Measurements from ENCODE around the gene TGFB2. TPM values are rescaled to one million over a fixed set of nuclear protein-coding genes. Genes with fewer than 3 reads are reported as not detected.

Gene TGFB2
- total and polyA plus RNA-seq, 8 donors: 0.35 to 13.6 (median 2.3) TPM; not detected in 1

DNA sequence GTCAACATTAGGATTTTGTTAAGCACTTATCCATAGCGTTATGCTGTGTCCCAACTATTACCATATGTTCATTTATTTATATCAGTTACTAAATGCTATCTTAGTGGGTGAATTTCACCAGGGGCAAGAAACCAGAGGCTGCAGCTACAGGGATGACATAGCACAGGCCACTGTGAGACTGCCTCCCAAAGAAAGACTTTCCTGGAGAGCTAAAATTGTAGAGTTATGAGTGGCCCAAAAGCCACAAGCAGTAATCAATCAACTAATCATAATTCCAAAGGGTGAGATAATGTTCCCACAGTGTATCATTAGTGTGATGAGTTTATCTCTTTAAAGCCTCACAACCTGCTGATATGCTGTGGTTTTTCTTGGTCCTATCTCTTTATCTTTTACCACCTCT lies 3.8 kb upstream of the TGFB2 start:
- Histone ChIP-seq H3K4me1 (peaks cover 8 to 19% (median 18%) of the 10 kb centered on the region in 4 donors), H3K27ac (no peak overlapping the region), H3K36me3 (no peaks in the 10 kb centered on the region), H3K9me3 (no peaks in the 10 kb centered on the region), H3K4me3 (no peak overlapping the region), H3K27me3 (peaks cover 0 to 13% (median 5%) of the 10 kb centered on the region in 3 donors)
- TF ChIP-seq POLR2A (IDR thresholded peaks at IDR 0.05) (no peak), POLR2AphosphoS5 (IDR thresholded peaks at IDR 0.05) (no peak), EP300 (IDR thresholded peaks at IDR 0.05) (no peak)
- TF ChIP-seq, protein P1, sequence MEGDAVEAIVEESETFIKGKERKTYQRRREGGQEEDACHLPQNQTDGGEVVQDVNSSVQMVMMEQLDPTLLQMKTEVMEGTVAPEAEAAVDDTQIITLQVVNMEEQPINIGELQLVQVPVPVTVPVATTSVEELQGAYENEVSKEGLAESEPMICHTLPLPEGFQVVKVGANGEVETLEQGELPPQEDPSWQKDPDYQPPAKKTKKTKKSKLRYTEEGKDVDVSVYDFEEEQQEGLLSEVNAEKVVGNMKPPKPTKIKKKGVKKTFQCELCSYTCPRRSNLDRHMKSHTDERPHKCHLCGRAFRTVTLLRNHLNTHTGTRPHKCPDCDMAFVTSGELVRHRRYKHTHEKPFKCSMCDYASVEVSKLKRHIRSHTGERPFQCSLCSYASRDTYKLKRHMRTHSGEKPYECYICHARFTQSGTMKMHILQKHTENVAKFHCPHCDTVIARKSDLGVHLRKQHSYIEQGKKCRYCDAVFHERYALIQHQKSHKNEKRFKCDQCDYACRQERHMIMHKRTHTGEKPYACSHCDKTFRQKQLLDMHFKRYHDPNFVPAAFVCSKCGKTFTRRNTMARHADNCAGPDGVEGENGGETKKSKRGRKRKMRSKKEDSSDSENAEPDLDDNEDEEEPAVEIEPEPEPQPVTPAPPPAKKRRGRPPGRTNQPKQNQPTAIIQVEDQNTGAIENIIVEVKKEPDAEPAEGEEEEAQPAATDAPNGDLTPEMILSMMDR (IDR thresholded peaks at IDR 0.05): no peak
- DNase-seq: no peak
- intact Hi-C loops (cut with DNase I; ENCODE audit: low total_unique reads): no loop called here
- 79 to 93% (median 88%) methylated on average over 1 of the region's 1 CpG for WGBS, 5 donors

DNA sequence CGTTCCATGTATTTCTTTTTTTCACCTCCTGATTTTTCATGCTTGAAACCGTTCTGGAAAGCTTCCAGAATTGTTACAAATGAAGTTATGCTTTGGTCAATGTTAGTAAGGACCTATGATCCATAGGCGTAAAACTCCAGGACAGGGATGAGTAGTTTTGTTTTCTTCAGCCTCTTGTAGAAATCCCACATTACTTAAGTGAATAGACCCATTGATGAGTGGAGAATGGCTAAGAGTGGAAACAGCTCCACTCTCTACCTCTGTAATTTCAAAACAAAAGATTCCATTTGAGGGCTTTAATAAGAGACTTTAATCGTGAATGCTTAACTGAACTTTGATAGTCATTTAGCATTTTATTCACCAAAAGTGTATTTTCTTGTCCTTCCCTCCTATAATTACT lies 3.0 kb upstream of the TGFB2 start:
- no peaks in the 10 kb centered on the region for H3K9me3 ChIP-seq
- H3K27me3 ChIP-seq: peaks cover 0 to 17% (median 8%) of the 10 kb centered on the region in 3 donors
- H3K27ac ChIP-seq: no peak overlapping the region
- peaks cover 8 to 27% (median 23%) of the 10 kb centered on the region in 4 donors for H3K4me1 ChIP-seq
- WGBS, 5 donors: 93 to 95% (median 93%) methylated on average over 4 of the region's 4 CpGs
- DNase-seq: no peak
- no peaks in the 10 kb centered on the region for H3K36me3 ChIP-seq
- intact Hi-C loops (cut with DNase I; ENCODE audit: low total_unique reads): no loop called here
- no peak for TF ChIP-seq POLR2A (IDR thresholded peaks at IDR 0.05)
- no peak for TF ChIP-seq POLR2AphosphoS5 (IDR thresholded peaks at IDR 0.05)
- no peak overlapping the region for H3K4me3 ChIP-seq

DNA sequence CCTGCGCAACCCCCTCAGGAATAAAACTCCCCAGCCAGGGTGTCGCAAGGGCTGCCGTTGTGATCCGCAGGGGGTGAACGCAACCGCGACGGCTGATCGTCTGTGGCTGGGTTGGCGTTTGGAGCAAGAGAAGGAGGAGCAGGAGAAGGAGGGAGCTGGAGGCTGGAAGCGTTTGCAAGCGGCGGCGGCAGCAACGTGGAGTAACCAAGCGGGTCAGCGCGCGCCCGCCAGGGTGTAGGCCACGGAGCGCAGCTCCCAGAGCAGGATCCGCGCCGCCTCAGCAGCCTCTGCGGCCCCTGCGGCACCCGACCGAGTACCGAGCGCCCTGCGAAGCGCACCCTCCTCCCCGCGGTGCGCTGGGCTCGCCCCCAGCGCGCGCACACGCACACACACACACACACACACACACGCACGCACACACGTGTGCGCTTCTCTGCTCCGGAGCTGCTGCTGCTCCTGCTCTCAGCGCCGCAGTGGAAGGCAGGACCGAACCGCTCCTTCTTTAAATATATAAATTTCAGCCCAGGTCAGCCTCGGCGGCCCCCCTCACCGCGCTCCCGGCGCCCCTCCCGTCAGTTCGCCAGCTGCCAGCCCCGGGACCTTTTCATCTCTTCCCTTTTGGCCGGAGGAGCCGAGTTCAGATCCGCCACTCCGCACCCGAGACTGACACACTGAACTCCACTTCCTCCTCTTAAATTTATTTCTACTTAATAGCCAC lies 696 bp downstream of the TGFB2 start:
- Histone ChIP-seq H3K27ac (peak overlapping the region; percentile 45 to 89 (median 82)), H3K4me1 (peaks cover 8 to 55% (median 43%) of the 10 kb centered on the region in 4 donors), H3K27me3 (peaks cover 0 to 17% (median 8%) of the 10 kb centered on the region in 3 donors), H3K9me3 (no peaks in the 10 kb centered on the region), H3K36me3 (no peaks in the 10 kb centered on the region), H3K4me3 (peak overlapping the region; percentile 58 to 66 (median 64))
- intact Hi-C loops (cut with DNase I; ENCODE audit: low total_unique reads): no loop called here
- TF ChIP-seq POLR2A (IDR thresholded peaks at IDR 0.05) (no peak), POLR2AphosphoS5 (IDR thresholded peaks at IDR 0.05) (peak in 1 of 3 donors; percentile 8), EP300 (IDR thresholded peaks at IDR 0.05) (no peak)
- TF ChIP-seq, protein P1 (IDR thresholded peaks at IDR 0.05): peak in 1 of 7 experiments; percentile 5
- 0 to 1% (median 0%) methylated on average over 30 to 62 of the region's 64 CpGs for WGBS, 5 donors
- DNase-seq: peak; percentile 53 to 91

DNA sequence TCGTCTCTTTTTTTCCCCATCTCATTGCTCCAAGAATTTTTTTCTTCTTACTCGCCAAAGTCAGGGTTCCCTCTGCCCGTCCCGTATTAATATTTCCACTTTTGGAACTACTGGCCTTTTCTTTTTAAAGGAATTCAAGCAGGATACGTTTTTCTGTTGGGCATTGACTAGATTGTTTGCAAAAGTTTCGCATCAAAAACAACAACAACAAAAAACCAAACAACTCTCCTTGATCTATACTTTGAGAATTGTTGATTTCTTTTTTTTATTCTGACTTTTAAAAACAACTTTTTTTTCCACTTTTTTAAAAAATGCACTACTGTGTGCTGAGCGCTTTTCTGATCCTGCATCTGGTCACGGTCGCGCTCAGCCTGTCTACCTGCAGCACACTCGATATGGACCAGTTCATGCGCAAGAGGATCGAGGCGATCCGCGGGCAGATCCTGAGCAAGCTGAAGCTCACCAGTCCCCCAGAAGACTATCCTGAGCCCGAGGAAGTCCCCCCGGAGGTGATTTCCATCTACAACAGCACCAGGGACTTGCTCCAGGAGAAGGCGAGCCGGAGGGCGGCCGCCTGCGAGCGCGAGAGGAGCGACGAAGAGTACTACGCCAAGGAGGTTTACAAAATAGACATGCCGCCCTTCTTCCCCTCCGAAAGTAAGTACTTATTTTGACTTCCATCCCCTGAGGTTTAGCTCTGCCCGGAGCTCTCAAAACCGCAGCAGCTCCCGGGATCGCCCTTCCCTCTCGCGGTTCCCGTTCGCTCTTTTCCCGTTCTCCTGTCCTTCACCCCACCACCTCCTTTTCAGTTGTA lies 1.5 kb downstream of the TGFB2 start:
- H3K4me3 ChIP-seq: peak overlapping the region; percentile 58 to 66 (median 64)
- no peaks in the 10 kb centered on the region for H3K36me3 ChIP-seq
- H3K9me3 ChIP-seq: no peaks in the 10 kb centered on the region
- H3K27me3 ChIP-seq: peaks cover 0 to 17% (median 8%) of the 10 kb centered on the region in 3 donors
- H3K27ac ChIP-seq: peak overlapping the region; percentile 16 to 89 (median 82)
- peak in 1 of 2 donors; percentile 66 for DNase-seq
- no peak for TF ChIP-seq EP300 (IDR thresholded peaks at IDR 0.05)
- intact Hi-C loops (cut with DNase I; ENCODE audit: low total_unique reads): no loop called here
- WGBS, 5 donors: 1 to 3% (median 2%) methylated on average over 38 to 39 of the region's 39 CpGs
- H3K4me1 ChIP-seq: peaks cover 8 to 59% (median 43%) of the 10 kb centered on the region in 4 donors

DNA sequence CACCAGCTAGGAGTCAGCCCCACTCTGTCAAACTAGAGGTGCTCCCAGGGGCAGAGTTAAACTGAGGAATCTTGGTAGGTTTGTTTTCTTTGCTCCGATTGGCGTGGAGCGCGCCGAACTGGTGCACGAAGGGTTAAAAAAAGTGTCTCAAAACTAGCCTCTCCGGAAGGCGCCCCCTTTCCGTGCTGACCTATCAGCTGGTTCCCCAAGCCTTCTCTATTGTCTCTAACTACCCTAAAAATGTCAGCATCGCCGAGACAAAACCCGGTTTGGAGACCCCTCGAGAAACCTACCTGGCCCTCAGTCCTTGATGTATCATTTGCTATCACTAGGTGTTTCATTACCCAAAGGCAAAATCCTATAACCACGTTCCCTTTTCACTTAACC lies 2.2 kb downstream of the TGFB2 start:
- Histone ChIP-seq H3K27ac (peak overlapping the region in 4 of 5 donors; percentile 79 to 89 (median 83)), H3K4me1 (peaks cover 8 to 65% (median 43%) of the 10 kb centered on the region in 4 donors), H3K36me3 (no peaks in the 10 kb centered on the region), H3K27me3 (peaks cover 0 to 17% (median 8%) of the 10 kb centered on the region in 3 donors), H3K9me3 (no peaks in the 10 kb centered on the region), H3K4me3 (peak overlapping the region; percentile 58 to 66 (median 64))
- no peak for TF ChIP-seq POLR2AphosphoS5 (IDR thresholded peaks at IDR 0.05)
- no peak for TF ChIP-seq POLR2A (IDR thresholded peaks at IDR 0.05)
- TF ChIP-seq, protein P1 (IDR thresholded peaks at IDR 0.05): no peak
- no peak for TF ChIP-seq EP300 (IDR thresholded peaks at IDR 0.05)
- intact Hi-C loops (cut with DNase I; ENCODE audit: low total_unique reads): no loop called here
- WGBS, 5 donors: 2 to 7% (median 4%) methylated on average over 14 of the region's 14 CpGs
- DNase-seq: peak in 1 of 2 donors; percentile 78

Measured in stomach (tissue), 9 donors.